Ovary (tissue), 9 donors: ENCODE data around the gene KCNH5. TPM values are rescaled to one million over a fixed set of nuclear protein-coding genes. Genes with fewer than 3 reads are reported as not detected.

Experiments used
- DNase-seq, 5 donors: peaks; one replicate each; pipeline ENCODE4 v3.0.0-alpha.2; 2019 to 2020
- H3K27ac ChIP-seq, 2 donors: fragments of 200-600 bp; one replicate each; pipeline versions ENCODE4 v1.5.1 to v1.8.0; 2019 to 2022
- H3K27me3 ChIP-seq: fragments of 200-600 bp; one replicate; pipeline ENCODE4 v1.8.0; 2022
- H3K36me3 ChIP-seq: fragments of 200-600 bp; sonication (generic); one replicate; pipeline ENCODE4 v1.5.1; 2019
- H3K4me1 ChIP-seq: one replicate; pipeline ENCODE4 v1.8.1; 2013; ENCODE audit warnings: mild to moderate bottlenecking, moderate library complexity; ENCODE audit not compliant: insufficient read depth
- H3K4me3 ChIP-seq: fragments of 200-600 bp; sonication (generic); one replicate; pipeline ENCODE4 v1.5.1; 2017
- H3K9me3 ChIP-seq, 2 donors: fragments of 200-600 bp in 1 of 2; sonication (generic) in 1 of 2; one replicate each; pipeline versions ENCODE4 v1.5.1 to v1.8.1; 2013 to 2019; ENCODE audit warnings: mild to moderate bottlenecking in 1 of 2, moderate library complexity in 1 of 2
- EP300 ChIP-seq: sonication (generic); formaldehyde crosslinking; IDR thresholded peaks from one replicate; pipeline ENCODE4 v1.6.1; 2017; ENCODE audit warnings: antibody characterized with exemption
- POLR2A ChIP-seq: fragments of 450-650 bp; IDR thresholded peaks from one replicate; pipeline ENCODE4 v1.6.1; 2017; ENCODE audit warnings: antibody characterized with exemption, mild to moderate bottlenecking, moderate library complexity
- WGBS, 3 donors: extraction: QIAGEN DNeasy Blood & Tissue Kit in 1 of 3; methylation state at CpG; one replicate each; pipeline versions ENCODE4 v1.1.5 to v1.1.7; 2013 to 2017; 5-methylcytosine and 5-hydroxymethylcytosine counted together
- intact Hi-C, 4 donors: fragments of 100-400 bp; cut with DNase I; formaldehyde crosslinking; loops; one replicate each; pipeline versions ENCODE4 v1.11.0 to v1.15.1; 2022 to 2023
- polyA plus RNA-seq, 2 donors: library from polyadenylated mRNA; stranded (reverse); fragments of 200-250 nt in 1 of 2; fragments of 350-450 nt in 1 of 2; fragmentation: Illumina TruSeq in 1 of 2; extraction: RNeasy Lipid Tissue Mini Kit (QIAGEN cat#74804) in 1 of 2; gene quantifications; one replicate each; pipeline ENCODE4 v1.2.3, GENCODE V29; 2013 to 2014
- total RNA-seq, 7 donors: library from RNA; depleted of rRNA in 2 of 7; stranded (reverse); fragments of >200 nt in 2 of 7; fragmentation: NEBNext Ultra II Directional in 3 of 7; extraction: Animal tissue kit (Norgen Biotek cat#: 25700) in 3 of 7; gene quantifications; one replicate each; pipeline versions ENCODE4 v1.1.0 to v1.2.4, GENCODE V29; 2016 to 2023
- TF ChIP-seq, protein P1 (sequence below), 3 donors: fragments of 450-650 bp in 2 of 3; fragments of 200-600 bp in 1 of 3; IDR thresholded peaks; one replicate each; pipeline versions ENCODE4 v1.5.1 to v1.8.0; 2016 to 2022; ENCODE audit warnings: antibody characterized with exemption in 3 of 3, mild to moderate bottlenecking in 1 of 3
- donor health status: DM: no; HTN: no; CAD: no; lungs with moderate emphysema.
- donor health status: DM: no; HTN: no; CAD: no.
- donor health status: Bipolar disorder and iron deficiency.
- donor health status: DM: yes; HTN: yes; CAD: no.
- donor health status: DM: no; HTN: no; CAD: no.
- donor health status: DM: yes; HTN: yes; CAD: no.

KCNH5 gene
- total and polyA plus RNA-seq, 9 donors: 0.05 TPM; not detected in 7

DNA sequence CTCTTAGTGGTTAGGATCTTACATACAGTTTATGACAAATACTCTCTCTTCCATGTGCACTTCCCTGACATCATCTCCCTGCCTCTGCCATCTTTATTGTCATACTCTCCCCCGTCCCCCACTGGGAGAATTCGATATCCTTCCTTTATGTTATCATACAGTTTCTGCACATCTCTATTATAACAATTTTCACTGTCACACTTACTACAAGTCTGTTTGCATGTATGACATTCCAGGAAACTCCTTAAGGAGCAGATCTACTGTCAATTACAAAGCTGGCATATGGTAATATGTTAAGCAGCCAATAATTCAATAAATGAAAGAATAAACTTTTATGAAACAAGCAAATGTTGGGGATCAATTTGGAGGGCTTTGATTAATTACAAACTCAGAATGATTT is 91.1 kb downstream of the KCNH5 start:
- Histone ChIP-seq H3K27me3 (no peaks in the 10 kb centered on the region), H3K4me1 (no peaks in the 10 kb centered on the region), H3K9me3 (no peaks in the 10 kb centered on the region), H3K27ac (no peak overlapping the region), H3K4me3 (no peak overlapping the region), H3K36me3 (no peaks in the 10 kb centered on the region)
- intact Hi-C loops: no loop called here
- WGBS, 3 donors: 77 to 83% (median 83%) methylated on average over 2 of the region's 2 CpGs
- TF ChIP-seq, protein P1, sequence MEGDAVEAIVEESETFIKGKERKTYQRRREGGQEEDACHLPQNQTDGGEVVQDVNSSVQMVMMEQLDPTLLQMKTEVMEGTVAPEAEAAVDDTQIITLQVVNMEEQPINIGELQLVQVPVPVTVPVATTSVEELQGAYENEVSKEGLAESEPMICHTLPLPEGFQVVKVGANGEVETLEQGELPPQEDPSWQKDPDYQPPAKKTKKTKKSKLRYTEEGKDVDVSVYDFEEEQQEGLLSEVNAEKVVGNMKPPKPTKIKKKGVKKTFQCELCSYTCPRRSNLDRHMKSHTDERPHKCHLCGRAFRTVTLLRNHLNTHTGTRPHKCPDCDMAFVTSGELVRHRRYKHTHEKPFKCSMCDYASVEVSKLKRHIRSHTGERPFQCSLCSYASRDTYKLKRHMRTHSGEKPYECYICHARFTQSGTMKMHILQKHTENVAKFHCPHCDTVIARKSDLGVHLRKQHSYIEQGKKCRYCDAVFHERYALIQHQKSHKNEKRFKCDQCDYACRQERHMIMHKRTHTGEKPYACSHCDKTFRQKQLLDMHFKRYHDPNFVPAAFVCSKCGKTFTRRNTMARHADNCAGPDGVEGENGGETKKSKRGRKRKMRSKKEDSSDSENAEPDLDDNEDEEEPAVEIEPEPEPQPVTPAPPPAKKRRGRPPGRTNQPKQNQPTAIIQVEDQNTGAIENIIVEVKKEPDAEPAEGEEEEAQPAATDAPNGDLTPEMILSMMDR (IDR thresholded peaks at IDR 0.05): no peak
- no peak for TF ChIP-seq POLR2A
- no peak for TF ChIP-seq EP300
- DNase-seq: no peak

DNA sequence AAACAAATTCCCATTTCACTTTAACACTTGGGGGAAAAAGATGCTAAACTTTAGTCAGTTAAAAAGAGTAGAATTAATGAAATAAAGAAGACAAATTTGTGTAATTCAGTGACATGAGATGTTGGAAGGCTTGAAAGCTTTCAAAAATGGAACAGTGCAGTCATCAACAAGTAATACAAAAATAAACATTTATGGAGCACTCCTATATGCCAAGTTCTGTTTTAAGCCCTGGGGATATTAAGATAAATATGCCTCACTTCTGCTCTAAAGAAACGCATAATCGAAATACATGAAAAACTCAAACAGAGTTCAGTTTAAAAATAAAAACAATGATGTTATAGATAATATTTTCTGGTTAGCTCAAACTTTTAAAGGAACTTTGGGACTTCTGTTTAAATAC is 93.0 kb downstream of the KCNH5 start:
- TF ChIP-seq EP300 (no peak), POLR2A (no peak)
- TF ChIP-seq, protein P1 (IDR thresholded peaks at IDR 0.05): no peak
- Histone ChIP-seq H3K4me3 (no peak overlapping the region), H3K36me3 (no peaks in the 10 kb centered on the region), H3K27me3 (no peaks in the 10 kb centered on the region), H3K27ac (no peak overlapping the region), H3K9me3 (no peaks in the 10 kb centered on the region), H3K4me1 (no peaks in the 10 kb centered on the region)
- DNase-seq: no peak
- 54 to 63% (median 56%) methylated on average over 2 of the region's 2 CpGs for WGBS, 3 donors
- intact Hi-C loops: no loop called here

DNA sequence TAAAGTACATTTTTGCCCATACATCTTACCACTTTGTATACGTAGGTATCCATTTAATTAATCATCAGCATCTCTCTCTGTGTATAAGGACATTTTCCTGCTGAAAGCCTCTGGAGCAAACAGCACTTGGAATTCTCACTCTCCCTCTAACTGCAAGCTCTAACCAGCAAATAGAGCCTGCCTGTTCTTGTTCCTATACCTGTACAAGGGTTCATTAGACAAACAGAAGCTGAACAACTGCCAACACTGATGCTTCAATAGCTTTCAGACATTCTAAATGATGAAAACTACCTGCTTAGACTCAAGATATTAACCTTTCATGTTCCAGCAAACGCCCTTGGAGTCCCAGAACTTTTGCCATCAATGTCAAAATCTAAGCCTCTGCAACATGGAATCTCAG is 98.0 kb downstream of the KCNH5 start:
- no peaks in the 10 kb centered on the region for H3K9me3 ChIP-seq
- no peak overlapping the region for H3K27ac ChIP-seq
- TF ChIP-seq POLR2A: no peak
- no peak for TF ChIP-seq EP300
- TF ChIP-seq, protein P1 (IDR thresholded peaks at IDR 0.05): no peak
- no peaks in the 10 kb centered on the region for H3K4me1 ChIP-seq
- no peak for DNase-seq
- no peaks in the 10 kb centered on the region for H3K36me3 ChIP-seq
- intact Hi-C loops: no loop called here
- H3K4me3 ChIP-seq: no peak overlapping the region
- H3K27me3 ChIP-seq: no peaks in the 10 kb centered on the region
- WGBS, 3 donors: 69 to 74% (median 74%) methylated on average over 2 of the region's 2 CpGs

DNA sequence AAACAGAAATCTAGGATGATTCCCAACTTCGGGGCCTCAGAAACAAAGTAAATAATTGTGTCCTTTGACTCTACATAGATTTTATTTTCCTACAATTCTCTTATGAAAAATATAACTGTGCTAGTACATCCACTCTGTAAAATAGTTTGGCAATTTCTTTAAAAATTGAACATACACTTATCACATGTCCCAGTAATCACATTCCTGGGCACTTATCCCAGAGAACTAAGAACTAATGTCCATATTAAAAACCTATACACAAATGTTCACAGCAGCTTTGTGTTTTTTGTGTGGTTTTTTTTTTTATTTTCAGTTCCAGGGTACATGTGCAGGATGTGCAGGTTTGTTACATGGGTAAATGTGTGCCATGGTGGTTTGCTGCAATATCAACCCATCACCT is 99.0 kb downstream of the KCNH5 start:
- Histone ChIP-seq H3K27ac (no peak overlapping the region), H3K4me1 (no peaks in the 10 kb centered on the region), H3K36me3 (no peaks in the 10 kb centered on the region), H3K27me3 (no peaks in the 10 kb centered on the region), H3K9me3 (no peaks in the 10 kb centered on the region), H3K4me3 (no peak overlapping the region)
- no peak for DNase-seq
- 24 to 41% (median 25%) methylated on average over 1 of the region's 1 CpG for WGBS, 3 donors
- intact Hi-C loops: no loop called here
- TF ChIP-seq POLR2A: no peak
- TF ChIP-seq, protein P1 (IDR thresholded peaks at IDR 0.05): no peak

DNA sequence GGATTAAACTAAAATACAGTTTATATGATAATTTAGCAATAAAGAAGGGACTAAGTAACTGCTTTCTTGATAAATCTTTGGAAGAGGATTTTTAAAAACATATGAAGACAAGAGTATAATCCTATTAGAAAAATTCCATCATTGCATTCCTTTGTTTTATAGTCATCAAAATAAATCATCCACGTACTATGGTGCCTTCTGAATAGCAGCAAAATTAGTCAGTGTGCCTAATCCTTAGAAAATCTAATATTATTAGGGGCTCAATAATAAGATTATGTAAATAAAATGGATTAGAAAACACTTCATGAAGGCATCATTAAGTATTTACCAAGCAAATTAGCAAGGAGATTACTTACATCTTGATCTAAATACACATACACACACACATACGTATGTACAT is 102.1 kb downstream of the KCNH5 start:
- DNase-seq: no peak
- no peak overlapping the region for H3K4me3 ChIP-seq
- intact Hi-C loops: loop anchor here in 1 of 4 donors (5.0 kb wide), 1 partner anchor 1484 kb away; no protein-coding TSS in a partner anchor
- H3K27ac ChIP-seq: no peak overlapping the region
- no peaks in the 10 kb centered on the region for H3K27me3 ChIP-seq
- TF ChIP-seq POLR2A (no peak), EP300 (no peak)
- TF ChIP-seq, protein P1 (IDR thresholded peaks at IDR 0.05): no peak
- no peaks in the 10 kb centered on the region for H3K36me3 ChIP-seq
- no peaks in the 10 kb centered on the region for H3K4me1 ChIP-seq
- H3K9me3 ChIP-seq: no peaks in the 10 kb centered on the region
- WGBS, 3 donors: 49 to 64% (median 56%) methylated on average over 2 of the region's 2 CpGs
